Neuronal stem cell (in vitro differentiated cells): ENCODE data around the gene BUD13.

Experiments
- DNase-seq: peaks from one replicate; pipeline ENCODE4 v3.0.0-alpha.2; 2013; ENCODE audit warnings: low spot score
- H2AFZ ChIP-seq: one replicate; pipeline ENCODE4 v1.6.1; 2013; ENCODE audit warnings: mild to moderate bottlenecking, low read length, inconsistent platforms
- H2AK5ac ChIP-seq: 2 replicates; pipeline ENCODE4 v1.6.1; 2013; ENCODE audit warnings: low read depth, mild to moderate bottlenecking, inconsistent platforms, low read length, moderate library complexity, mixed read lengths
- H2BK120ac ChIP-seq: 2 replicates; pipeline ENCODE4 v1.6.1; 2013; ENCODE audit warnings: low read depth, mild to moderate bottlenecking, inconsistent platforms, low read length, moderate library complexity, mixed read lengths
- H2BK12ac ChIP-seq: one replicate; pipeline ENCODE4 v1.6.1; 2013; ENCODE audit warnings: low read length, inconsistent platforms
- H2BK15ac ChIP-seq: 2 replicates; pipeline ENCODE4 v1.6.1; 2013; ENCODE audit warnings: mild to moderate bottlenecking, low read length, inconsistent platforms, mixed read lengths
- H2BK5ac ChIP-seq: one replicate; pipeline ENCODE4 v1.6.1; 2013; ENCODE audit warnings: inconsistent platforms, mild to moderate bottlenecking, low read length, moderate library complexity
- H3K14ac ChIP-seq: one replicate; pipeline ENCODE4 v1.6.1; 2013; ENCODE audit warnings: low read length, inconsistent platforms
- H3K18ac ChIP-seq: 2 replicates; pipeline ENCODE4 v1.6.1; 2013; ENCODE audit warnings: low read length, inconsistent platforms
- H3K23ac ChIP-seq: 2 replicates; pipeline ENCODE4 v1.6.1; 2013; ENCODE audit warnings: low read depth, mild to moderate bottlenecking, mixed read lengths, low read length, inconsistent platforms; ENCODE audit not compliant: poor library complexity
- H3K27ac ChIP-seq: replicated peaks from 3 replicates; pipeline ENCODE4 v1.5.1; 2013; ENCODE audit warnings: low read length, inconsistent platforms
- H3K27me3 ChIP-seq, 3 experiments: 2 replicates each; pipeline ENCODE4 v1.6.1; 2013; ENCODE audit warnings: low read length in 3 of 3, mild to moderate bottlenecking in 2 of 3, inconsistent platforms in 1 of 3, low read depth in 1 of 3, mixed read lengths in 1 of 3, moderate library complexity in 1 of 3; ENCODE audit not compliant: control insufficient read depth in 3 of 3, insufficient read depth in 3 of 3
- H3K36me3 ChIP-seq, 2 donors: replicated peaks in 1 of 2; 2 replicates each; pipeline ENCODE4 v1.6.1; 2013; ENCODE audit warnings: low read length in 2 of 2; ENCODE audit not compliant: control insufficient read depth in 2 of 2, insufficient read depth in 2 of 2
- H3K4ac ChIP-seq: 2 replicates; pipeline ENCODE4 v1.6.1; 2013; ENCODE audit warnings: inconsistent platforms, mild to moderate bottlenecking, low read length, moderate library complexity
- H3K4me1 ChIP-seq, 2 donors: 1 replicate in 1 of 2; 2 replicates in 1 of 2; pipeline ENCODE4 v1.6.1; 2013; ENCODE audit warnings: low read length in 2 of 2, low read depth in 1 of 2; ENCODE audit not compliant: control insufficient read depth in 2 of 2, insufficient read depth in 1 of 2
- H3K4me2 ChIP-seq: one replicate; pipeline ENCODE4 v1.6.1; 2013; ENCODE audit warnings: mild to moderate bottlenecking, low read length, inconsistent platforms; ENCODE audit not compliant: insufficient read depth, poor library complexity, severe bottlenecking
- H3K4me3 ChIP-seq, 2 donors: 2 replicates each; pipeline ENCODE4 v1.5.1; 2013; ENCODE audit warnings: low read length in 2 of 2, mild to moderate bottlenecking in 2 of 2, inconsistent platforms in 1 of 2, moderate library complexity in 1 of 2
- H3K79me1 ChIP-seq: one replicate; pipeline ENCODE4 v1.6.1; 2013; ENCODE audit warnings: low read depth, mild to moderate bottlenecking, inconsistent platforms, low read length, moderate library complexity
- H3K9ac ChIP-seq: one replicate; pipeline ENCODE4 v1.6.1; 2013; ENCODE audit warnings: mild to moderate bottlenecking, low read depth, low read length, inconsistent platforms; ENCODE audit not compliant: poor library complexity
- H3K9me3 ChIP-seq, 2 donors: replicated peaks in 1 of 2; 2 replicates each; pipeline versions ENCODE3 to v1.6.1; 2013; ENCODE audit warnings: low read length in 2 of 2, mild to moderate bottlenecking in 2 of 2, inconsistent platforms in 1 of 2, low read depth in 1 of 2, mixed read lengths in 1 of 2, moderate library complexity in 1 of 2; ENCODE audit not compliant: control insufficient read depth in 2 of 2, insufficient read depth in 1 of 2
- H4K8ac ChIP-seq: one replicate; pipeline ENCODE4 v1.6.1; 2013; ENCODE audit warnings: low read depth, mild to moderate bottlenecking, inconsistent platforms, low read length, moderate library complexity
- H4K91ac ChIP-seq: one replicate; pipeline ENCODE4 v1.6.1; 2013; ENCODE audit warnings: low read length, low read depth, mild to moderate bottlenecking, inconsistent platforms; ENCODE audit not compliant: poor library complexity
- WGBS, 2 donors: extraction: QIAGEN DNeasy Blood & Tissue Kit; methylation state at CpG; one replicate each; pipeline ENCODE4 v1.1.7; 2013; ENCODE audit warnings: missing lambda C conversion rate in 2 of 2, mixed read lengths in 1 of 2; ENCODE audit not compliant: insufficient read length in 2 of 2, insufficient replicate concordance in 1 of 2; ENCODE audit errors: extremely low coverage in 2 of 2; 5-methylcytosine and 5-hydroxymethylcytosine counted together

The BUD13 gene

DNA sequence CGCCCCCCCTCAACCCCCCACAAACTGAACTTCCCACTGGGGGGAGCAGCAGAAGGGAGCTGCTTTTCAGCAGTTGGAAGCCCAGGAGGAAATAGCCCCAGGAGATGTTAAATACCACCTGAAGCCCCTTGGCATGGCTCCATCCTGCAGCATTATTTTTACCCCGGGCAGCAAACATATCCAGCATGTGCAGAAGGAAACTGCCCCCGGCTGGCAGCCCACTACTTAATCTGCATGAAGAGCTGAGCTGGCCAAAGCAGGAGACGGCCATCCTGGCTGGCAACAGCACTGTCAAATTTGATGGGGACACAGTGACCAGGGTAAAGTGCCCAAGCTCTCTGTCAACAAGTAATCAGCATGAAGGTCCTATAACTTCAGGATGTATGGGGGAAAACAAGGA is 32.0 kb downstream of the BUD13 start:
- H3K27me3 ChIP-seq = no peaks in the 10 kb centered on the region
- H3K18ac ChIP-seq = no peak overlapping the region
- no peak overlapping the region for H3K14ac ChIP-seq
- H3K79me1 ChIP-seq = no peaks in the 10 kb centered on the region
- no peak overlapping the region for H4K91ac ChIP-seq
- H2AK5ac ChIP-seq = no peak overlapping the region
- no peak overlapping the region for H3K4me2 ChIP-seq
- H2AFZ ChIP-seq = no peak overlapping the region
- peaks cover 0 to 17% of the 10 kb centered on the region in 2 donors for H3K36me3 ChIP-seq
- H2BK15ac ChIP-seq = no peak overlapping the region
- DNase-seq = no peak
- no peak overlapping the region for H2BK5ac ChIP-seq
- no peak overlapping the region for H2BK12ac ChIP-seq
- H3K27ac ChIP-seq = no peak overlapping the region
- H3K9ac ChIP-seq = no peak overlapping the region
- no peak overlapping the region for H3K4ac ChIP-seq
- H4K8ac ChIP-seq = no peak overlapping the region
- no peaks in the 10 kb centered on the region for H3K9me3 ChIP-seq
- peaks cover 0 to 2% of the 10 kb centered on the region in 2 donors for H3K4me1 ChIP-seq
- H3K23ac ChIP-seq = no peak overlapping the region
- no peak overlapping the region for H2BK120ac ChIP-seq
- no CpG with 5 or more reads among the region's 4 CpGs for WGBS, 2 donors
- no peak overlapping the region for H3K4me3 ChIP-seq

DNA sequence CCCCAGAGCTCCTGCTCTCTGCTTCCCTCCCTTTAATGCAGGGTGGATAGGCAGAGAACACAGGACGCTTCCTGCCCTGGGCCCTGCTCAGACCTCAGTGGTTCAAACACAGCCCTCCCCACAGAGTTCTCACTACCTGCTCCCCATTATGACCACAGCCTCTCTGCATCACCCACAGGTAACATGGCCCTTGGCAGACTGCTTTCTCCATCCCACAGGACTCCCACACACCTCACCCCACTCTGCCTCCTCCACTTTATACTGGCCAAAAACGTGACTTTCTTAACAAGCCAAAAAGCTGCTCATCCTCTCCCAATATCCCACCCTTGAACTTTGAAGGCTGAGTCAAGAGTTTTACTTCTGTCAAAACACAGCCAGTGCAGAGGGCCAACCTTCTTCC is 33.8 kb downstream of the BUD13 start:
- no peak overlapping the region for H2BK15ac ChIP-seq
- H3K18ac ChIP-seq = no peak overlapping the region
- H3K4ac ChIP-seq = no peak overlapping the region
- H2AFZ ChIP-seq = no peak overlapping the region
- H3K4me2 ChIP-seq = no peak overlapping the region
- no peak overlapping the region for H2BK12ac ChIP-seq
- H4K91ac ChIP-seq = no peak overlapping the region
- H3K14ac ChIP-seq = no peak overlapping the region
- no peak overlapping the region for H2AK5ac ChIP-seq
- DNase-seq = no peak
- H3K36me3 ChIP-seq = peaks cover 0 to 10% of the 10 kb centered on the region in 2 donors
- H3K27ac ChIP-seq = no peak overlapping the region
- no peaks in the 10 kb centered on the region for H3K79me1 ChIP-seq
- H3K9ac ChIP-seq = no peak overlapping the region
- peaks cover 0 to 2% of the 10 kb centered on the region in 2 donors for H3K4me1 ChIP-seq
- H2BK5ac ChIP-seq = no peak overlapping the region
- no peak overlapping the region for H2BK120ac ChIP-seq
- no peaks in the 10 kb centered on the region for H3K27me3 ChIP-seq
- H4K8ac ChIP-seq = no peak overlapping the region
- no peak overlapping the region for H3K23ac ChIP-seq
- no peaks in the 10 kb centered on the region for H3K9me3 ChIP-seq
- no peak overlapping the region for H3K4me3 ChIP-seq
- no CpG with 5 or more reads among the region's 2 CpGs for WGBS, 2 donors

DNA sequence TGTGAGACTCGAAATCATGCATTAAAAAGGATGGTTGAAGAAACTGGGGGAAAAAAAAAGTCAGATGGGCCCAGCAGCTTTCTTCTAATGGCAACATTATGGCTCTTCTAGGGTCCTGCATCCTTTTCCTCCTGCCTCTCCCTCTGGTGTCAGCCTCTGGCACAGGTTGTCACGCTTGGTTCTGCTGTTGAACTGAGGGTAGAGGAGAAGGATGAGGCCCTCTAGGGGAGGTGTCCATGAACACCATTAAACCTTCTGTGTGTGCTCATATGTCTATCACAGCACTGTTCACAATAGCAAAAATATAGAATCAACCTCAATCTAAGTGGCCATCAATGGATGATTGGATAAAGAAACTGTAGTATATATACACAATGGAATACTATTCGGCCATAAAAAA is 36.0 kb downstream of the BUD13 start:
- Histone ChIP-seq H3K4me3 (no peak overlapping the region), H3K27ac (no peak overlapping the region), H3K4me1 (peaks cover 5 to 12% of the 10 kb centered on the region in 2 donors), H3K79me1 (no peaks in the 10 kb centered on the region), H3K4ac (no peak overlapping the region), H4K8ac (no peak overlapping the region), H3K4me2 (no peak overlapping the region), H3K27me3 (no peaks in the 10 kb centered on the region), H3K18ac (no peak overlapping the region), H2BK5ac (no peak overlapping the region), H3K23ac (no peak overlapping the region), H3K36me3 (peaks cover 0 to 8% of the 10 kb centered on the region in 2 donors), H2BK12ac (no peak overlapping the region), H3K9ac (no peak overlapping the region), H3K14ac (no peak overlapping the region), H4K91ac (no peak overlapping the region), H2BK120ac (no peak overlapping the region), H2BK15ac (no peak overlapping the region), H2AFZ (no peak overlapping the region), H3K9me3 (no peaks in the 10 kb centered on the region), H2AK5ac (no peak overlapping the region)
- no CpG with 5 or more reads among the region's 3 CpGs for WGBS, 2 donors
- DNase-seq = no peak

DNA sequence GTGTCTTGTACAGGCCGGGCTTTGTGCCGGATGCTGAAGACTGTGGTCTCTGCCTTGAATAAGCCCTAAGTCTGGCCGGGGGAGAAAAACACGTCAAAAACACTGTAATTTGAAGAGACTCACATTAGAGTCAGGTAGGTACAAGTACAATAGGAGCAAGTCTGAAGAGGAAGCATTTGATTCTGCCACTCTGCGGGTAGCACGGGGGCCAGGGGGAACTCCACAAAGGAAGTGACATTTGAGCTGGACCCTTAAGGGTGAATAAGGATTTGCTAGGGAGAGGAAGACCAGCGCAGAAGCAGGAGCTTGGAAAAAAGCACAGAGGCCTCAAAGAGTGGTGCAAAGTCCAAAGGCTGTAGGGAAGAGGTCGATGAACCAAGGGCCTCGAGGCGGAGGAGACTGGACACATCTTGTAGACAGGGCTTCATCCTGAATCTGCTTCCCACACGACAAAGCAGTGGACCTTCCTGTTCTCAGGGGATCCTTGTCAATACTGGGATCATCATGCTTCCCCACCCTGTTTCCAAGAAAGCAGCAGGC is 38.7 kb downstream of the BUD13 start:
- Histone ChIP-seq H3K4me1 (peaks cover 18 to 24% of the 10 kb centered on the region in 2 donors), H4K91ac (no peak overlapping the region), H4K8ac (no peak overlapping the region), H2BK12ac (no peak overlapping the region), H3K9me3 (no peaks in the 10 kb centered on the region), H3K18ac (no peak overlapping the region), H3K4me2 (no peak overlapping the region), H2BK15ac (no peak overlapping the region), H3K79me1 (no peaks in the 10 kb centered on the region), H2AFZ (no peak overlapping the region), H3K23ac (no peak overlapping the region), H3K14ac (no peak overlapping the region), H3K27me3 (no peaks in the 10 kb centered on the region), H3K4ac (no peak overlapping the region), H2BK5ac (no peak overlapping the region), H3K36me3 (peaks cover 0 to 8% of the 10 kb centered on the region in 2 donors), H3K9ac (no peak overlapping the region), H3K4me3 (no peak overlapping the region), H3K27ac (no peak overlapping the region), H2AK5ac (no peak overlapping the region), H2BK120ac (no peak overlapping the region)
- DNase-seq = no peak
- WGBS, 2 donors = no CpG with 5 or more reads among the region's 11 CpGs
